Measurements from ENCODE around the gene GRID2IP.

GRID2IP gene

DNA sequence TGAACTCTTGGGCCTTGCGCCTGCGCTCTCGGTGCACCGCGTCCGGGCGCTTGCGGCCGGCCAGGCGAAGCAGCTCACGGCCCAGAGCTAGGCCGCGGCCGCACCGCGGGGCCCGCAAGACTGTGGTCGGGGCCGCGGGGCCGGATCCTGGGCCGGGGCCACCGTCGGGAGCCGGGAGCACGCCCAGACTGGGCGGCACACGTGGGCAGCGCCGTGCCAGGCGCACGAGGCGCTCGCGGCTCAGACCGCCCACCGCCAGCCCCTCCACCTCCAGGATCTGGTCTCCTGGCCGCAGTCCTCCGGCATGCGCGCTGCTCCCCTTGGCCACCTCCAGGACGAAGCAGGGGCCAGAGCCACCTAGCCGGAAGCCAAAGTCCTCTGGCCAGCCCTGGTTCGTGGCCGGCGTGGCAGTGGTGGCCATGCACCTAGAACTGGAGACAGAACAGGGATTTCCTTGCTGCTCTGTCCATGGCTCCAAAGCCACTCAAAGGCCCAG, at the start of gene GRID2IP:
GRID2IP (minus strand) TSS at position 446 of the 496 bp plus-strand sequence; CDS start at position 421, 25 bp downstream.
- TF ChIP-seq POLR2A (IDR thresholded peaks at IDR 0.05; ENCODE audit: extremely low read depth, insufficient read length) (no peak), MYC (IDR thresholded peaks at IDR 0.05; ENCODE audit: low read depth, low read length) (no peak)
- TF ChIP-seq, protein P1, sequence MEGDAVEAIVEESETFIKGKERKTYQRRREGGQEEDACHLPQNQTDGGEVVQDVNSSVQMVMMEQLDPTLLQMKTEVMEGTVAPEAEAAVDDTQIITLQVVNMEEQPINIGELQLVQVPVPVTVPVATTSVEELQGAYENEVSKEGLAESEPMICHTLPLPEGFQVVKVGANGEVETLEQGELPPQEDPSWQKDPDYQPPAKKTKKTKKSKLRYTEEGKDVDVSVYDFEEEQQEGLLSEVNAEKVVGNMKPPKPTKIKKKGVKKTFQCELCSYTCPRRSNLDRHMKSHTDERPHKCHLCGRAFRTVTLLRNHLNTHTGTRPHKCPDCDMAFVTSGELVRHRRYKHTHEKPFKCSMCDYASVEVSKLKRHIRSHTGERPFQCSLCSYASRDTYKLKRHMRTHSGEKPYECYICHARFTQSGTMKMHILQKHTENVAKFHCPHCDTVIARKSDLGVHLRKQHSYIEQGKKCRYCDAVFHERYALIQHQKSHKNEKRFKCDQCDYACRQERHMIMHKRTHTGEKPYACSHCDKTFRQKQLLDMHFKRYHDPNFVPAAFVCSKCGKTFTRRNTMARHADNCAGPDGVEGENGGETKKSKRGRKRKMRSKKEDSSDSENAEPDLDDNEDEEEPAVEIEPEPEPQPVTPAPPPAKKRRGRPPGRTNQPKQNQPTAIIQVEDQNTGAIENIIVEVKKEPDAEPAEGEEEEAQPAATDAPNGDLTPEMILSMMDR (IDR thresholded peaks at IDR 0.05; ENCODE audit: low read depth, low read length), result no peak
- TF ChIP-seq, protein P2, sequence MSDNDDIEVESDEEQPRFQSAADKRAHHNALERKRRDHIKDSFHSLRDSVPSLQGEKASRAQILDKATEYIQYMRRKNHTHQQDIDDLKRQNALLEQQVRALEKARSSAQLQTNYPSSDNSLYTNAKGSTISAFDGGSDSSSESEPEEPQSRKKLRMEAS (IDR thresholded peaks at IDR 0.05; ENCODE audit: low read depth, low read length), result no peak
- DNase-seq (ENCODE audit: low read depth), result no peak
- no peak within 1 kb of the TSS for H3K4me3 ChIP-seq (ENCODE audit: low read depth, low read length)

DNA sequence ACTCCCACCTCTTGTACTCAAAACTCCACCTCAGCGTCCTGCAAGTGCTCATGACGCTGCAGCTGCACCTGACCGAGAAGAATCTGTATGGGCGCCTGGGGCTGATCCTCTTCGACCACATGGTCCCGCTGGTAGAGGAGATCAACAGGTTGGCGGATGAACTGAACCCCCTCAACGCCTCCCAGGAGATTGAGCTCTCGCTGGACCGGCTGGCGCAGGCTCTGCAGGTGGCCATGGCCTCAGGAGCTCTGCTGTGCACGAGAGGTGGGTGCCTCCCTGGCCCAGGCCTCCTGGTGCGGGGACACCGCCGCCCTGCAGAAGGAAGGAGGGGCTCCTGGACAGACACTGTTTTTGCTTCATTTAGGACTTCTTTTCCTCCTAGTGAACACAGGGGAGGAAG, 48.8 kb upstream of the GRID2IP start:
- no peak for DNase-seq (ENCODE audit: low read depth)
- TF ChIP-seq POLR2A (IDR thresholded peaks at IDR 0.05; ENCODE audit: extremely low read depth, insufficient read length) (no peak), MYC (IDR thresholded peaks at IDR 0.05; ENCODE audit: low read depth, low read length) (no peak)
- TF ChIP-seq, protein P2 (IDR thresholded peaks at IDR 0.05; ENCODE audit: low read depth, low read length), result no peak
- TF ChIP-seq, protein P1 (IDR thresholded peaks at IDR 0.05; ENCODE audit: low read depth, low read length), result no peak
- no peak overlapping the region for H3K4me3 ChIP-seq (ENCODE audit: low read depth, low read length)

DNA sequence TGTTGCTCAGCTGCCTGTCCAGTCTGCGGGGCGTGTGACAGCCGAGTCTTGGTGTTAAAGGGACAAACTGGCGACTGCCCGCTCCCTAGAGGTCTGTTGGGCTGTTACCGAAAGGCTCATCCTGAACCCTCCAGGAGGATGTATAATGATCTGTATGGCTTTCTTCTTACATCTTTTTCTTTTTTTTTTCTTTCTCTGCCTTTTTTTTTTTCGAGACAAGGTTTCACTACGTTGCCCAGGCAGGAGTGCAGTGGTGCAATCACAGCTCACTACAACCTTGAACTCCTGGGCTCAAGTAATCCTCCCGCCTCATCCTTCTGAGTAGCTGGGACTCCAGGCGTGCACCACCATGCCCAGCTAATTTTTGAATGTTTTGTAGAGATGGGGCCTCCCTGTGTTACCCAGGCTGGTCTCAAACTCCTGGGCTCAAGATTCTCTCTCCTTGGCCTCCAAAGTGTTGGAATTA, 39.4 kb upstream of the GRID2IP start:
- TF ChIP-seq, protein P1 (IDR thresholded peaks at IDR 0.05; ENCODE audit: low read depth, low read length), result no peak
- TF ChIP-seq, protein P2 (IDR thresholded peaks at IDR 0.05; ENCODE audit: low read depth, low read length), result no peak
- TF ChIP-seq POLR2A (IDR thresholded peaks at IDR 0.05; ENCODE audit: extremely low read depth, insufficient read length) (no peak), MYC (IDR thresholded peaks at IDR 0.05; ENCODE audit: low read depth, low read length) (no peak)
- H3K4me3 ChIP-seq (ENCODE audit: low read depth, low read length), result peak overlapping the region; percentile 89
- DNase-seq (ENCODE audit: low read depth), result no peak

DNA sequence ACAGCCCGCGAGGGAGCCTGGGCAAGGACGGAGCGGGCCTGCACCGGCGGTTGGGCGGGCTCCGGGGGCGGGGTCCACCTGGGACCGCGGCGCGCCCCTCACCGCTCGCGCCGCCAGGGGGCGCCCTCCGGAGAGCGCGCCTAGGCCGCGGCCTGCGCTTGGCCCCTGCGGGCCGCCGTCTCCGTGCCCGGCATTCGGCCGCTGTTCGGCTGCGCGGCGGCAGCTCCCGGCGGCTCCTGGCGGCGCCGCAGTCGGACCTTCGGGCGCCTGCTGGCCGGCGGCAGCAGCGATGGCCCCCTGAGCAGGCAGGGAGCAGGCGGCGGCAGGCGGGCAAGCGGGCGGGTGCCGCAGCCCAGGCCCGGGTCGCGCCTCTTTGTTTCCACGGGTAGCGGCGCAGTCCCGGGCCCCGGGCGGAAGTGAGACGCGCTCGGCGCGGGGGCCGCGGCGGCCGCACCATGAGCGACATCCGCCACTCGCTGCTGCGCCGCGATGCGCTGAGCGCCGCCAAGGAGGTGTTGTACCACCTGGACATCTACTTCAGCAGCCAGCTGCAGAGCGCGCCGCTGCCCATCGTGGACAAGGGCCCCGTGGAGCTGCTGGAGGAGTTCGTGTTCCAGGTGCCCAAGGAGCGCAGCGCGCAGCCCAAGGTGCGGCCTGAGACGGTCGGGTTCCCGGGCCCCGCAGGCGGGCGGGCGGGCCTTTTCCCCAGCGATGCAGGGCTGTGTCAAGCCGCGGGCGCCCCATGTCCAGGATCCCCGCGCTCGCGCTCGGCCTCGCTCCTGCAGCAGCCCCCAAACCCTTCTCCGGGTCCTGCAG, 38.8 kb upstream of the GRID2IP start, which contains the start of gene INTS15:
INTS15 (plus strand) TSS at position 193 of the 816 bp plus-strand sequence; CDS start at position 456, 263 bp downstream.
- DNase-seq (ENCODE audit: low read depth), result peak; percentile 89
- TF ChIP-seq MYC (IDR thresholded peaks at IDR 0.05; ENCODE audit: low read depth, low read length) (peak; percentile 36), POLR2A (IDR thresholded peaks at IDR 0.05; ENCODE audit: extremely low read depth, insufficient read length) (peak; percentile 82)
- TF ChIP-seq, protein P1 (IDR thresholded peaks at IDR 0.05; ENCODE audit: low read depth, low read length), result peak; percentile 56
- TF ChIP-seq, protein P2 (IDR thresholded peaks at IDR 0.05; ENCODE audit: low read depth, low read length), result peak; percentile 64
- H3K4me3 ChIP-seq (ENCODE audit: low read depth, low read length), result peak within 1 kb of the TSS; percentile 89

DNA sequence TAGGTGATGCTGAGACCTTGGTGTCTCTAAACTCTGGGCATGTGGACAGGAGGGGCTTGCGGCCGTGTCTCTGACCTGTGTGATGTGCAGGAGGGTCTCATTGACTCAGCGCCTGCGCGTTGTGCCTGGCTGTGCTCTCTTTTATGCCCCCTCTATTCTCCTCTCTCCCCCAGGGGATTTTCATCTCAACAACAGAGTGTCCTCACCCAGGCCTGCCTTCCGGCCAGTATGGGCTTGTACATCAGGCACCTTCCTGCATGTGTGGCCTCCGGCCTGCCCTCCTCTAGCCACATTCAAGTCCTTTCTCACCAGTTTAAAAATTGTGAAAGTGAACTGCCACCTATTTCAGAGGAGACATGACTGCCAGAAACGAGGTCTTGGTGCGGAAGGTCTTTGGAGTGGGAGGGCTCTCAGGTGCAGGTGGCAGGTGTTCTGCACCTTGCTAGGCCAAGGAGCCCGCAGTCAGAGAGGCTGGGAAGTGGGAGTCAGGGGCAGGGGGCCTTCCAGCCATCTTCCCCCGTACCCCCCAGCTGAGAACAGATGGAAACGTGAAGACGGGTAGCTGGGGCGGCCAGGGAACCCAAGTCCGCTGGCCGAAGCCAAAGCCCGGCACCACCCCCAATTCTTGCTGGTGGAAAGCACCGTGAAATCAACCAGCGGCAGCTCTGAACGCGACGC, 38.0 kb upstream of the GRID2IP start:
- TF ChIP-seq POLR2A (IDR thresholded peaks at IDR 0.05; ENCODE audit: extremely low read depth, insufficient read length), result no peak
- TF ChIP-seq, protein P1 (IDR thresholded peaks at IDR 0.05; ENCODE audit: low read depth, low read length), result no peak
- no peak overlapping the region for H3K4me3 ChIP-seq (ENCODE audit: low read depth, low read length)
- no peak for DNase-seq (ENCODE audit: low read depth)
